Activated CD4-positive, alpha-beta T cell treated with anti-CD3 and anti-CD28 coated beads, Interleukin-2, amount 50 U/mL, for 16 hours (primary cell): ENCODE measurements around the gene NTN1.

ENCODE experiments used
- DNase-seq: peaks from one replicate; pipeline ENCODE4 v3.0.0-alpha.2; 2020

Gene NTN1

GRCh38 chr17:9286434-9286833, 265.1 kb downstream of the NTN1 start:
- no peak for DNase-seq

- no peak for DNase-seq
Measured at GRCh38 chr17:9287306-9287705, 266.0 kb downstream of the NTN1 start.

- no peak for DNase-seq
Measured at GRCh38 chr17:9290226-9290613, 268.9 kb downstream of the NTN1 start.

- DNase-seq: peak; percentile 43
Measured at GRCh38 chr17:9291912-9292560, 270.7 kb downstream of the NTN1 start.

GRCh38 chr17:9292561-9292941, 271.2 kb downstream of the NTN1 start:
- no peak for DNase-seq
